ENCODE measurements around the gene MRPS24.
A peak's percentile ranks its signal among the peaks of the same experiment; 100 is the strongest.
"Not testable (repeated sequence)": the region's sequence is repeated elsewhere in the genome, so short reads cannot be mapped to it uniquely, and the experiment has no call there.

Gene MRPS24

GRCh38 chr7:43844257-43844656 lies 25.1 kb downstream of the MRPS24 start:
- no peak for DNase-seq
- no peak overlapping the region for H3K4me3 ChIP-seq (ENCODE audit: control insufficient read depth in 1 of 7, extremely low read depth in 1 of 7, insufficient read depth in 4 of 7, low read depth in 2 of 7, low read length in 6 of 7)
- H3K36me3 ChIP-seq (ENCODE audit: control insufficient read depth in 4 of 4, insufficient read depth in 4 of 4, low read length in 3 of 4), result no peaks in the 10 kb centered on the region
- 100% methylated on average over 2 of the region's 2 CpGs for WGBS (ENCODE audit: insufficient coverage)
- no peak overlapping the region for H3K27ac ChIP-seq (ENCODE audit: insufficient read depth in 1 of 2, low read depth in 1 of 2, low read length in 2 of 2, poor library complexity in 1 of 2, severe bottlenecking in 2 of 2)
- no peaks in the 10 kb centered on the region for H3K9me3 ChIP-seq (ENCODE audit: control extremely low read depth in 1 of 5, control insufficient read depth in 4 of 5, insufficient read depth in 2 of 5, low read depth in 1 of 5, low read length in 4 of 5)
- no peaks in the 10 kb centered on the region for H3K4me1 ChIP-seq (ENCODE audit: control extremely low read depth in 1 of 4, control insufficient read depth in 4 of 4, insufficient read depth in 4 of 4, low read length in 3 of 4)
- CTCF ChIA-PET, result interaction anchor here (1.2 to 1.6 kb wide), 3 partner anchors 9 to 262 kb away, joined by 3 to 6 read pairs (median 5); no protein-coding TSS in a partner anchor
- POLR2A ChIA-PET, result no interaction called here
- H3K27me3 ChIP-seq (replicated peaks in 2 of 5; ENCODE audit: control insufficient read depth in 4 of 5, insufficient read depth in 5 of 5, low read length in 4 of 5), result peaks cover 0 to 3% (median 2%) of the 10 kb centered on the region in 5 experiments

GRCh38 chr7:43843296-43843695 lies 26.0 kb downstream of the MRPS24 start:
- no peak for DNase-seq
- Histone ChIP-seq H3K27me3 (replicated peaks in 2 of 5; ENCODE audit: control insufficient read depth in 4 of 5, insufficient read depth in 5 of 5, low read length in 4 of 5) (peaks cover 0 to 3% (median 0%) of the 10 kb centered on the region in 5 experiments), H3K9me3 (ENCODE audit: control extremely low read depth in 1 of 5, control insufficient read depth in 4 of 5, insufficient read depth in 2 of 5, low read depth in 1 of 5, low read length in 4 of 5) (no peaks in the 10 kb centered on the region), H3K4me3 (ENCODE audit: control insufficient read depth in 1 of 7, extremely low read depth in 1 of 7, insufficient read depth in 4 of 7, low read depth in 2 of 7, low read length in 6 of 7) (no peak overlapping the region), H3K27ac (ENCODE audit: insufficient read depth in 1 of 2, low read depth in 1 of 2, low read length in 2 of 2, poor library complexity in 1 of 2, severe bottlenecking in 2 of 2) (no peak overlapping the region), H3K36me3 (ENCODE audit: control insufficient read depth in 4 of 4, insufficient read depth in 4 of 4, low read length in 3 of 4) (no peaks in the 10 kb centered on the region), H3K4me1 (ENCODE audit: control extremely low read depth in 1 of 4, control insufficient read depth in 4 of 4, insufficient read depth in 4 of 4, low read length in 3 of 4) (peaks cover 0 to 4% (median 2%) of the 10 kb centered on the region in 4 experiments)
- 100% methylated on average over 4 of the region's 4 CpGs for WGBS (ENCODE audit: insufficient coverage)
- CTCF ChIA-PET, result interaction anchor here (1.5 to 1.6 kb wide), 2 partner anchors 9 to 122 kb away, joined by 4 to 5 read pairs; no protein-coding TSS in a partner anchor
- POLR2A ChIA-PET, result no interaction called here

DNA sequence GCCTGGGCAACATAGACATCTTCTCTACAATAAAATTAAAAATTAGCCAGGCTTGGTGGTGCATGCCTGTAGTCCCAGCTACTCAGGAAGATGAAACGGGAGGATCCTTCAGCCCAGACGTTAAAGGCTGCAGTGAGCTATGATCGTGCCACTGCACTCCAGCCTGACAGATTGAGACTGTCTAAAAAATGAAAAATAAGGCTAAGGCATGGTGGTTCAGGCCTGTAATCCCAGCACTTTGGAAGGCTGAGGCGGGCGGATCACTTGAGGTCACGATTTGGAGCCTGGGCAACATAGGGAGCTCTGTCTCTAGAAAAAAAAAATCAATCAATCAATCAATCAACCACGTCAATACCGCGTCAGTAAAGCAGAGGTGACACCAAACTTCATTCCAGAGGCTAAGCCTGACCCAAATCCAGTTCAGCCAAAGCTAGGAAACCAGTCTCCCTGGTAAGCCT lies 31.1 kb downstream of the MRPS24 start:
- Histone ChIP-seq H3K4me1 (ENCODE audit: control extremely low read depth in 1 of 4, control insufficient read depth in 4 of 4, insufficient read depth in 4 of 4, low read length in 3 of 4) (peaks cover 0 to 7% (median 2%) of the 10 kb centered on the region in 4 experiments), H3K4me3 (ENCODE audit: control insufficient read depth in 1 of 7, extremely low read depth in 1 of 7, insufficient read depth in 4 of 7, low read depth in 2 of 7, low read length in 6 of 7) (peak overlapping the region in 3 of 7 experiments; percentile 38 to 70 (median 65)), H3K27ac (ENCODE audit: insufficient read depth in 1 of 2, low read depth in 1 of 2, low read length in 2 of 2, poor library complexity in 1 of 2, severe bottlenecking in 2 of 2) (no peak overlapping the region), H3K9me3 (ENCODE audit: control extremely low read depth in 1 of 5, control insufficient read depth in 4 of 5, insufficient read depth in 2 of 5, low read depth in 1 of 5, low read length in 4 of 5) (no peaks in the 10 kb centered on the region), H3K27me3 (replicated peaks in 2 of 5; ENCODE audit: control insufficient read depth in 4 of 5, insufficient read depth in 5 of 5, low read length in 4 of 5) (peaks cover 0 to 2% (median 0%) of the 10 kb centered on the region in 5 experiments), H3K36me3 (ENCODE audit: control insufficient read depth in 4 of 4, insufficient read depth in 4 of 4, low read length in 3 of 4) (no peaks in the 10 kb centered on the region)
- no peak for DNase-seq
- POLR2A ChIA-PET, result interaction anchor here (1.0 kb wide), 1 partner anchor 111 kb away, joined by 3 read pairs; no protein-coding TSS in a partner anchor
- CTCF ChIA-PET, result interaction anchor here (0.7 to 2.5 kb wide), 17 partner anchors 9 to 896 kb away, joined by 3 to 11 read pairs (median 4); partner anchors contain the start of gene STK17A
- 76% methylated on average over 6 of the region's 9 CpGs for WGBS (ENCODE audit: insufficient coverage)

GRCh38 chr7:43834463-43835251 lies 34.7 kb downstream of the MRPS24 start:
- Histone ChIP-seq H3K27ac (ENCODE audit: insufficient read depth in 1 of 2, low read depth in 1 of 2, low read length in 2 of 2, poor library complexity in 1 of 2, severe bottlenecking in 2 of 2) (no peak overlapping the region), H3K4me3 (ENCODE audit: control insufficient read depth in 1 of 7, extremely low read depth in 1 of 7, insufficient read depth in 4 of 7, low read depth in 2 of 7, low read length in 6 of 7) (peak overlapping the region in 6 of 7 experiments; percentile 10 to 61 (median 35)), H3K9me3 (ENCODE audit: control extremely low read depth in 1 of 5, control insufficient read depth in 4 of 5, insufficient read depth in 2 of 5, low read depth in 1 of 5, low read length in 4 of 5) (peaks cover 0 to 6% (median 0%) of the 10 kb centered on the region in 5 experiments), H3K4me1 (ENCODE audit: control extremely low read depth in 1 of 4, control insufficient read depth in 4 of 4, insufficient read depth in 4 of 4, low read length in 3 of 4) (peaks cover 0 to 7% (median 2%) of the 10 kb centered on the region in 4 experiments), H3K36me3 (ENCODE audit: control insufficient read depth in 4 of 4, insufficient read depth in 4 of 4, low read length in 3 of 4) (no peaks in the 10 kb centered on the region), H3K27me3 (replicated peaks in 2 of 5; ENCODE audit: control insufficient read depth in 4 of 5, insufficient read depth in 5 of 5, low read length in 4 of 5) (peaks cover 0 to 2% (median 0%) of the 10 kb centered on the region in 5 experiments)
- CTCF ChIA-PET, result interaction anchor here (1.0 to 1.7 kb wide), 6 partner anchors 9 to 135 kb away, joined by 3 to 5 read pairs (median 3); no protein-coding TSS in a partner anchor
- POLR2A ChIA-PET, result no interaction called here
- 70% methylated on average over 4 of the region's 8 CpGs for WGBS (ENCODE audit: insufficient coverage)
- DNase-seq, result peak; percentile 58 to 85 (median 82)

DNA sequence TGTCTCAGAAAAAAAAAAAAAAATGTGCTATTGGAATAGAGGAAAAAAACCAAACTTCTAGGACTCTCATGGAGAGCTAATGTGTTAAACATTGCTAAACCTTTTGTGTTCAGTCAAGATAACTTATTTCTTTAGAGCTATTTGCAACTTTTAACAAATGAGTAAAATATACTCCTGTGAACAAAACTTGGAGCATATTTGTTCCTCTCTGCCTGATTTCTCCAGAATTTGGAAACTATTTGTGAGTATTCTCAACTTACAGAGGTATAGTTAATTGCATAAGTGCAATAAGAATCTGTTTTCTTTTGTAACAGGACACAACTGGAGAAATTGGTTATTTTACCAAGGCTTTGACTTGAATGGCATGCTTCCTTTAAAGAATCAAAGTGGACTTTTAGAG lies 38.4 kb downstream of the MRPS24 start:
- H3K4me3 ChIP-seq (ENCODE audit: control insufficient read depth in 1 of 7, extremely low read depth in 1 of 7, insufficient read depth in 4 of 7, low read depth in 2 of 7, low read length in 6 of 7); H3K36me3 ChIP-seq (ENCODE audit: control insufficient read depth in 4 of 4, insufficient read depth in 4 of 4, low read length in 3 of 4); H3K9me3 ChIP-seq (ENCODE audit: control extremely low read depth in 1 of 5, control insufficient read depth in 4 of 5, insufficient read depth in 2 of 5, low read depth in 1 of 5, low read length in 4 of 5); H3K27ac ChIP-seq (ENCODE audit: insufficient read depth in 1 of 2, low read depth in 1 of 2, low read length in 2 of 2, poor library complexity in 1 of 2, severe bottlenecking in 2 of 2); H3K27me3 ChIP-seq (replicated peaks in 2 of 5; ENCODE audit: control insufficient read depth in 4 of 5, insufficient read depth in 5 of 5, low read length in 4 of 5); POLR2A ChIA-PET; H3K4me1 ChIP-seq (ENCODE audit: control extremely low read depth in 1 of 4, control insufficient read depth in 4 of 4, insufficient read depth in 4 of 4, low read length in 3 of 4): not testable (repeated sequence)
- DNase-seq, result peak in 2 of 3 donors; percentile 13 to 29
- CTCF ChIA-PET, result interaction anchor here (2.5 kb wide), 1 partner anchor 8 kb away, joined by 9 read pairs; no protein-coding TSS in a partner anchor

- WGBS (ENCODE audit: insufficient coverage), result 60% methylated on average over 1 of the region's 5 CpGs
- ChIA-PET POLR2A (no interaction called here), CTCF (interaction anchor here (1.3 to 1.6 kb wide), 2 partner anchors 10 to 24 kb away, joined by 4 read pairs; no protein-coding TSS in a partner anchor)
- Histone ChIP-seq H3K4me1 (ENCODE audit: control extremely low read depth in 1 of 4, control insufficient read depth in 4 of 4, insufficient read depth in 4 of 4, low read length in 3 of 4) (no peaks in the 10 kb centered on the region), H3K4me3 (ENCODE audit: control insufficient read depth in 1 of 7, extremely low read depth in 1 of 7, insufficient read depth in 4 of 7, low read depth in 2 of 7, low read length in 6 of 7) (no peak overlapping the region), H3K27ac (ENCODE audit: insufficient read depth in 1 of 2, low read depth in 1 of 2, low read length in 2 of 2, poor library complexity in 1 of 2, severe bottlenecking in 2 of 2) (no peak overlapping the region), H3K27me3 (replicated peaks in 2 of 5; ENCODE audit: control insufficient read depth in 4 of 5, insufficient read depth in 5 of 5, low read length in 4 of 5) (peaks cover 0 to 3% (median 0%) of the 10 kb centered on the region in 5 experiments), H3K9me3 (ENCODE audit: control extremely low read depth in 1 of 5, control insufficient read depth in 4 of 5, insufficient read depth in 2 of 5, low read depth in 1 of 5, low read length in 4 of 5) (no peaks in the 10 kb centered on the region), H3K36me3 (ENCODE audit: control insufficient read depth in 4 of 4, insufficient read depth in 4 of 4, low read length in 3 of 4) (no peaks in the 10 kb centered on the region)
- DNase-seq, result no peak
Observed at GRCh38 chr7:43825391-43825808, 43.9 kb downstream of the MRPS24 start.

- H3K9me3 ChIP-seq (ENCODE audit: control extremely low read depth in 1 of 5, control insufficient read depth in 4 of 5, insufficient read depth in 2 of 5, low read depth in 1 of 5, low read length in 4 of 5), result no peaks in the 10 kb centered on the region
- 33% methylated on average over 1 of the region's 1 CpG for WGBS (ENCODE audit: insufficient coverage)
- H3K4me3 ChIP-seq (ENCODE audit: control insufficient read depth in 1 of 7, extremely low read depth in 1 of 7, insufficient read depth in 4 of 7, low read depth in 2 of 7, low read length in 6 of 7), result no peak overlapping the region
- no peaks in the 10 kb centered on the region for H3K4me1 ChIP-seq (ENCODE audit: control extremely low read depth in 1 of 4, control insufficient read depth in 4 of 4, insufficient read depth in 4 of 4, low read length in 3 of 4)
- H3K36me3 ChIP-seq (ENCODE audit: control insufficient read depth in 4 of 4, insufficient read depth in 4 of 4, low read length in 3 of 4), result no peaks in the 10 kb centered on the region
- DNase-seq, result no peak
- peaks cover 0 to 3% (median 0%) of the 10 kb centered on the region in 5 experiments for H3K27me3 ChIP-seq (replicated peaks in 2 of 5; ENCODE audit: control insufficient read depth in 4 of 5, insufficient read depth in 5 of 5, low read length in 4 of 5)
- CTCF ChIA-PET, result interaction anchor here (0.7 to 1.2 kb wide), 2 partner anchors 11 to 43 kb away, joined by 4 to 5 read pairs; no protein-coding TSS in a partner anchor
- no peak overlapping the region for H3K27ac ChIP-seq (ENCODE audit: insufficient read depth in 1 of 2, low read depth in 1 of 2, low read length in 2 of 2, poor library complexity in 1 of 2, severe bottlenecking in 2 of 2)
- POLR2A ChIA-PET, result no interaction called here
Observed at GRCh38 chr7:43824963-43825362, 44.4 kb downstream of the MRPS24 start.

Measured in common myeloid progenitor, CD34-positive (primary cell).